ENCODE data around the gene MAPK1.

MAPK1 gene

DNA sequence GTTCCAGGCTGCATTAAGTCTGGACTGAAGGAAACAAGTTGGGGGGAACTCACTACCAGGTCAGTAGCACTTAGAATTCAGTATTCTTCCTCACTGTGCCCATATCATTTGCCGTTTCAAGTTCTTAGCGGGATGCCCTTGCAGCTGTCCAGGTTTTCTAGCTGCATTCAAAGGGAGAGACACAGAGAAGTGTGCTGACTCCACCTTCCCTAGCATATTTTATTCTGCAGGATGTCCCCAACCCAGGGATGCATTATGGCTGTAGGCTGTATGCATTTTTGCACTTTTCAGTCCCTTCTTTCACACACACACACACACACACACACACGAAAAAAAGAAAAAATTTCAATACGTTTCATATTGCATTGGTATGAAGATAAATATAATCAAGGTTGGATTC, 35.8 kb upstream of the MAPK1 start:
- H3K4me3 ChIP-seq (ENCODE audit: low read length) = no peak overlapping the region
- no peaks in the 10 kb centered on the region for H3K36me3 ChIP-seq (replicated peaks; ENCODE audit: insufficient read depth, low read length)
- no peaks in the 10 kb centered on the region for H3K9me3 ChIP-seq (replicated peaks; ENCODE audit: insufficient read depth, low read length)
- no peaks in the 10 kb centered on the region for H3K27me3 ChIP-seq (replicated peaks; ENCODE audit: insufficient read depth, low read length)
- no peak overlapping the region for H3K27ac ChIP-seq (ENCODE audit: low read length)
- H3K9ac ChIP-seq (ENCODE audit: low read length) = no peak overlapping the region
- H2AFZ ChIP-seq (ENCODE audit: low read length) = no peak overlapping the region
- no peak overlapping the region for H3K4me2 ChIP-seq (ENCODE audit: low read depth, low read length)
- no peaks in the 10 kb centered on the region for H3F3A ChIP-seq (ENCODE audit: insufficient read depth, low read length)
- H3K9me2 ChIP-seq (replicated peaks; ENCODE audit: insufficient read depth, low read length) = no peaks in the 10 kb centered on the region
- TF ChIP-seq EZH2phosphoT487 (IDR thresholded peaks at IDR 0.05; ENCODE audit: low read length) (no peak), EZH2 (optimal IDR thresholded peaks at IDR 0.05; ENCODE audit: low read depth, low read length) (no peak)
- TF ChIP-seq, protein P1, sequence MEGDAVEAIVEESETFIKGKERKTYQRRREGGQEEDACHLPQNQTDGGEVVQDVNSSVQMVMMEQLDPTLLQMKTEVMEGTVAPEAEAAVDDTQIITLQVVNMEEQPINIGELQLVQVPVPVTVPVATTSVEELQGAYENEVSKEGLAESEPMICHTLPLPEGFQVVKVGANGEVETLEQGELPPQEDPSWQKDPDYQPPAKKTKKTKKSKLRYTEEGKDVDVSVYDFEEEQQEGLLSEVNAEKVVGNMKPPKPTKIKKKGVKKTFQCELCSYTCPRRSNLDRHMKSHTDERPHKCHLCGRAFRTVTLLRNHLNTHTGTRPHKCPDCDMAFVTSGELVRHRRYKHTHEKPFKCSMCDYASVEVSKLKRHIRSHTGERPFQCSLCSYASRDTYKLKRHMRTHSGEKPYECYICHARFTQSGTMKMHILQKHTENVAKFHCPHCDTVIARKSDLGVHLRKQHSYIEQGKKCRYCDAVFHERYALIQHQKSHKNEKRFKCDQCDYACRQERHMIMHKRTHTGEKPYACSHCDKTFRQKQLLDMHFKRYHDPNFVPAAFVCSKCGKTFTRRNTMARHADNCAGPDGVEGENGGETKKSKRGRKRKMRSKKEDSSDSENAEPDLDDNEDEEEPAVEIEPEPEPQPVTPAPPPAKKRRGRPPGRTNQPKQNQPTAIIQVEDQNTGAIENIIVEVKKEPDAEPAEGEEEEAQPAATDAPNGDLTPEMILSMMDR (IDR thresholded peaks at IDR 0.05; ENCODE audit: low read length) = no peak
- H3K4me1 ChIP-seq (ENCODE audit: low read length) = no peaks in the 10 kb centered on the region
- no peaks in the 10 kb centered on the region for H3K79me2 ChIP-seq (ENCODE audit: low read length)
- no peaks in the 10 kb centered on the region for H4K20me1 ChIP-seq (ENCODE audit: insufficient read depth, low read length)
- no peak for DNase-seq

- Histone ChIP-seq H3K9me2 (replicated peaks; ENCODE audit: insufficient read depth, low read length) (no peaks in the 10 kb centered on the region), H3F3A (ENCODE audit: insufficient read depth, low read length) (no peaks in the 10 kb centered on the region), H3K4me3 (ENCODE audit: low read length) (no peak overlapping the region), H3K4me1 (ENCODE audit: low read length) (no peaks in the 10 kb centered on the region), H3K27ac (ENCODE audit: low read length) (no peak overlapping the region), H3K9ac (ENCODE audit: low read length) (no peak overlapping the region), H2AFZ (ENCODE audit: low read length) (no peak overlapping the region), H4K20me1 (ENCODE audit: insufficient read depth, low read length) (no peaks in the 10 kb centered on the region), H3K4me2 (ENCODE audit: low read depth, low read length) (no peak overlapping the region), H3K79me2 (ENCODE audit: low read length) (no peaks in the 10 kb centered on the region), H3K36me3 (replicated peaks; ENCODE audit: insufficient read depth, low read length) (no peaks in the 10 kb centered on the region), H3K9me3 (replicated peaks; ENCODE audit: insufficient read depth, low read length) (no peaks in the 10 kb centered on the region), H3K27me3 (replicated peaks; ENCODE audit: insufficient read depth, low read length) (no peaks in the 10 kb centered on the region)
- TF ChIP-seq, protein P1 (IDR thresholded peaks at IDR 0.05; ENCODE audit: low read length) = no peak
- TF ChIP-seq EZH2phosphoT487 (IDR thresholded peaks at IDR 0.05; ENCODE audit: low read length) (no peak), EZH2 (optimal IDR thresholded peaks at IDR 0.05; ENCODE audit: low read depth, low read length) (no peak)
- DNase-seq = no peak
Observed at GRCh38 chr22:21902296-21903087, 35.0 kb upstream of the MAPK1 start.

DNA sequence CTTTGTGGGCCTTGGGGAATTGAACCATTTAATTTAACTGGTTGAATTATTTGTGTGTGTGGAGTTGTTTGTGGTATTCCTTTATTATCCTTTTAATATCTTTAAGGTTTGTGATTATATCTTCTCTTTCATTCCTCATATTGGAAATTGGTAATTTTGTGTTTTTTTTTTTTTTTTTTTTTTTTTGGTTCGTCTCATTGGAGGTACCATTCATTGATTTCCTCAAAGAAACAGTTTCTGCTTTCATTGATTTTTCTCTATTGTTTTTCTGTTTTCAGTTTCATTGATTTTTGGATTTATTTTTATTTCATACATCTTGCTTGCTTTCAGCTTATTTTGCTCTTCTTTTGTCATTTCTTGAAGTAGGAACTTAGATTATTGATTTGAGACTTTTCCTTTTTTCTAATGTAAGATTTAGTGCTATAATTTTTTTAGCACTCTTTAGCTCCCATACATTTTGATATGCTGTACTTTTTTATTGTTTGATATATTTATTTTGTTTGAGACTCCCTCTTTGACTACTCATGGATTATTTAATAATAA, 31.0 kb upstream of the MAPK1 start:
- H3K4me1 ChIP-seq (ENCODE audit: low read length) = no peaks in the 10 kb centered on the region
- no peaks in the 10 kb centered on the region for H3K9me2 ChIP-seq (replicated peaks; ENCODE audit: insufficient read depth, low read length)
- DNase-seq = no peak
- no peaks in the 10 kb centered on the region for H3K9me3 ChIP-seq (replicated peaks; ENCODE audit: insufficient read depth, low read length)
- H3K27me3 ChIP-seq (replicated peaks; ENCODE audit: insufficient read depth, low read length) = no peaks in the 10 kb centered on the region
- no peak for TF ChIP-seq EZH2phosphoT487 (IDR thresholded peaks at IDR 0.05; ENCODE audit: low read length)
- TF ChIP-seq, protein P1 (IDR thresholded peaks at IDR 0.05; ENCODE audit: low read length) = no peak
- TF ChIP-seq EZH2 (optimal IDR thresholded peaks at IDR 0.05; ENCODE audit: low read depth, low read length) = no peak
- no peaks in the 10 kb centered on the region for H3F3A ChIP-seq (ENCODE audit: insufficient read depth, low read length)
- H3K4me3 ChIP-seq (ENCODE audit: low read length) = no peak overlapping the region
- H3K27ac ChIP-seq (ENCODE audit: low read length) = no peak overlapping the region
- H3K4me2 ChIP-seq (ENCODE audit: low read depth, low read length) = no peak overlapping the region
- H3K79me2 ChIP-seq (ENCODE audit: low read length) = no peaks in the 10 kb centered on the region
- H3K36me3 ChIP-seq (replicated peaks; ENCODE audit: insufficient read depth, low read length) = no peaks in the 10 kb centered on the region
- no peaks in the 10 kb centered on the region for H4K20me1 ChIP-seq (ENCODE audit: insufficient read depth, low read length)
- no peak overlapping the region for H3K9ac ChIP-seq (ENCODE audit: low read length)
- H2AFZ ChIP-seq (ENCODE audit: low read length) = no peak overlapping the region

All from MM.1S (cell line).